IMR-90 (cell line): Measurements from ENCODE around the gene TICAM1. TPM values are rescaled to one million over a fixed set of nuclear protein-coding genes. Genes with fewer than 3 reads are reported as not detected.

Experiments used
- microRNA-seq, 2 experiments: library from miRNA; stranded (forward) in 1 of 2; unstranded in 1 of 2; fragments of 10-50 nt in 1 of 2; fragments of <30 nt in 1 of 2; gene quantifications in 1 of 2; microRNA quantifications in 1 of 2; one replicate each; pipeline versions ENCODE3 to v1.1.0; 2013 to 2020; ENCODE audit not compliant: insufficient read depth in 1 of 2, insufficient read length in 1 of 2, unreplicated experiment in 1 of 2
- polyA plus RNA-seq, 3 experiments: library from polyadenylated mRNA; depleted of rRNA; stranded (reverse); fragments of >200 nt; gene quantifications; 2 replicates each; pipeline ENCODE4 v1.2.3, GENCODE V29; 2012; ENCODE audit warnings: low replicate concordance in 1 of 3
- small RNA-seq, 5 experiments: library from RNA; depleted of rRNA; stranded (forward); fragments of <200 nt; gene quantifications; one replicate each; pipeline ENCODE3, GENCODE V24; 2012
- total RNA-seq: library from RNA; depleted of rRNA; stranded (reverse); fragments of >200 nt; gene quantifications from 2 replicates; pipeline ENCODE4 v1.2.3, GENCODE V29; 2012; rRNA removed

TICAM1 gene
- total and polyA plus RNA-seq, 2 of the 4 experiments (the other 2 are of a cell fraction), result 0.90 to 9.2 TPM

Small RNA genes within 50 kb of the gene (microRNA-seq; reads per million reads assigned to microRNA genes)
- 1.5 to 6.2 reads per million in 2 experiments for gene MIR7-3

Small RNA genes within 50 kb of the gene (small RNA-seq; reads per million reads assigned to genes)
- gene MIR7-3, result 0.18 to 9.6 (median 3.3) reads per million in 5 experiments

Other genes with a start within 250 kb of the TICAM1 start
- 2.5 and 3.1 TPM in 2 replicates for gene TNFAIP8L1, start 192.2 kb downstream of the TICAM1 start, total RNA-seq
- 6.0 TPM in 2 replicates for gene TNFAIP8L1, start 192.2 kb downstream of the TICAM1 start, polyA plus RNA-seq (2012; rRNA removed)
- 160 and 203 TPM in 2 replicates for gene MYDGF, start 161.4 kb downstream of the TICAM1 start, total RNA-seq
- 310 and 381 TPM in 2 replicates for gene MYDGF, start 161.4 kb downstream of the TICAM1 start, polyA plus RNA-seq (2012; rRNA removed)
- gene DPP9, start 107.9 kb downstream of the TICAM1 start, total RNA-seq, result 12.2 and 12.4 TPM in 2 replicates
- gene DPP9, start 107.9 kb downstream of the TICAM1 start, polyA plus RNA-seq (2012; rRNA removed), result 33.0 and 37.3 TPM in 2 replicates
- 8.6 and 8.8 TPM in 2 replicates for gene FEM1A, start 40.0 kb downstream of the TICAM1 start, total RNA-seq
- 5.3 and 5.8 TPM in 2 replicates for gene FEM1A, start 40.0 kb downstream of the TICAM1 start, polyA plus RNA-seq (2012; rRNA removed)
- 246 and 289 TPM in 2 replicates for gene PLIN3, start 36.0 kb upstream of the TICAM1 start, total RNA-seq
- 147 and 170 TPM in 2 replicates for gene PLIN3, start 36.0 kb upstream of the TICAM1 start, polyA plus RNA-seq (2012; rRNA removed)
- gene ARRDC5, start 71.2 kb upstream of the TICAM1 start, total RNA-seq, result not detected in 2 replicates
- gene ARRDC5, start 71.2 kb upstream of the TICAM1 start, polyA plus RNA-seq (2012; rRNA removed), result not detected in 2 replicates
- 57.4 and 70.3 TPM in 2 replicates for gene UHRF1, start 77.8 kb upstream of the TICAM1 start, total RNA-seq
- 47.4 and 49.2 TPM in 2 replicates for gene UHRF1, start 77.8 kb upstream of the TICAM1 start, polyA plus RNA-seq (2012; rRNA removed)
- gene KDM4B, start 137.4 kb upstream of the TICAM1 start, total RNA-seq, result 5.0 TPM in 2 replicates
- gene KDM4B, start 137.4 kb upstream of the TICAM1 start, polyA plus RNA-seq (2012; rRNA removed), result 17.9 and 20.8 TPM in 2 replicates